OCI-LY1 (cell line): Measurements from ENCODE around the gene ROBO1.

Source experiments
- EZH2 ChIP-seq: fragments of 200-600 bp; sonication (generic), shearing (Covaris generic); IDR thresholded peaks from 2 replicates; pipeline ENCODE4 v1.8.0; 2017; ENCODE audit warnings: borderline replicate concordance, mixed run types, mild to moderate bottlenecking, antibody characterized with exemption, low read length, moderate library complexity, mixed read lengths
- TF ChIP-seq, protein P1 (sequence below): fragments of 200-600 bp; sonication (generic), shearing (Covaris generic); IDR thresholded peaks from 2 replicates; pipeline ENCODE4 v1.5.1; 2017; ENCODE audit warnings: mild to moderate bottlenecking, antibody characterized with exemption, low read length, moderate library complexity, mixed read lengths

GRCh38 chr3:78809966-78810365 lies 957.8 kb downstream of the ROBO1 start:
- TF ChIP-seq EZH2: no peak
- TF ChIP-seq, protein P1, sequence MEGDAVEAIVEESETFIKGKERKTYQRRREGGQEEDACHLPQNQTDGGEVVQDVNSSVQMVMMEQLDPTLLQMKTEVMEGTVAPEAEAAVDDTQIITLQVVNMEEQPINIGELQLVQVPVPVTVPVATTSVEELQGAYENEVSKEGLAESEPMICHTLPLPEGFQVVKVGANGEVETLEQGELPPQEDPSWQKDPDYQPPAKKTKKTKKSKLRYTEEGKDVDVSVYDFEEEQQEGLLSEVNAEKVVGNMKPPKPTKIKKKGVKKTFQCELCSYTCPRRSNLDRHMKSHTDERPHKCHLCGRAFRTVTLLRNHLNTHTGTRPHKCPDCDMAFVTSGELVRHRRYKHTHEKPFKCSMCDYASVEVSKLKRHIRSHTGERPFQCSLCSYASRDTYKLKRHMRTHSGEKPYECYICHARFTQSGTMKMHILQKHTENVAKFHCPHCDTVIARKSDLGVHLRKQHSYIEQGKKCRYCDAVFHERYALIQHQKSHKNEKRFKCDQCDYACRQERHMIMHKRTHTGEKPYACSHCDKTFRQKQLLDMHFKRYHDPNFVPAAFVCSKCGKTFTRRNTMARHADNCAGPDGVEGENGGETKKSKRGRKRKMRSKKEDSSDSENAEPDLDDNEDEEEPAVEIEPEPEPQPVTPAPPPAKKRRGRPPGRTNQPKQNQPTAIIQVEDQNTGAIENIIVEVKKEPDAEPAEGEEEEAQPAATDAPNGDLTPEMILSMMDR: no peak
